Fibroblast of skin of right quadriceps (primary cell): ENCODE data around the gene TMEM198.
A peak's percentile ranks its signal among the peaks of the same experiment; 100 is the strongest.

Experiments used
- DNase-seq: peaks from one replicate; pipeline ENCODE4 v3.0.0-alpha.2; 2013

The TMEM198 gene

GRCh38 chr2:219545943-219546352 is 2.1 kb downstream of the TMEM198 start:
- DNase-seq: no peak

- no peak for DNase-seq
These were observed 3.8 kb downstream of the TMEM198 start for GRCh38 chr2:219547621-219548020.

- DNase-seq: no peak
These were observed 5.2 kb downstream of the TMEM198 start for GRCh38 chr2:219548990-219549389.

GRCh38 chr2:219549619-219550018 is 5.8 kb downstream of the TMEM198 start:
- DNase-seq: no peak

GRCh38 chr2:219551441-219552381 is 7.9 kb downstream of the TMEM198 start:
- DNase-seq: no peak

GRCh38 chr2:219552382-219553167 is 8.7 kb downstream of the TMEM198 start:
- peak; percentile 77 for DNase-seq

GRCh38 chr2:219553168-219553417 is 9.3 kb downstream of the TMEM198 start:
- DNase-seq: no peak

- no peak for DNase-seq
These were observed 9.7 kb downstream of the TMEM198 start for GRCh38 chr2:219553463-219553963.

- no peak for DNase-seq
These were observed 10.5 kb downstream of the TMEM198 start for GRCh38 chr2:219554350-219554749.

GRCh38 chr2:219555956-219556355 is 12.1 kb downstream of the TMEM198 start:
- no peak for DNase-seq

GRCh38 chr2:219556413-219556812 is 12.6 kb downstream of the TMEM198 start:
- no peak for DNase-seq

GRCh38 chr2:219557320-219557719 is 13.5 kb downstream of the TMEM198 start:
- no peak for DNase-seq

GRCh38 chr2:219557791-219558785 is 14.3 kb downstream of the TMEM198 start:
- no peak for DNase-seq

- peak; percentile 34 for DNase-seq
These were observed 15.5 kb downstream of the TMEM198 start for GRCh38 chr2:219559156-219559915.

- no peak for DNase-seq
These were observed 16.4 kb downstream of the TMEM198 start for GRCh38 chr2:219560037-219560892.

- no peak for DNase-seq
These were observed 17.0 kb downstream of the TMEM198 start for GRCh38 chr2:219560893-219561178.

- no peak for DNase-seq
These were observed 17.6 kb downstream of the TMEM198 start for GRCh38 chr2:219561179-219562048.

GRCh38 chr2:219562049-219563020 is 18.5 kb downstream of the TMEM198 start:
- DNase-seq: no peak
